ENCODE data around the gene DCP1A. TPM values are rescaled to one million over a fixed set of nuclear protein-coding genes. Genes with fewer than 3 reads are reported as not detected.

Gene DCP1A
- total and polyA plus RNA-seq, 2 of the 13 experiments (the other 11 are each of a cell fraction or from before 2014, with no cell fraction given) = 14.2 to 41.2 TPM

DNA sequence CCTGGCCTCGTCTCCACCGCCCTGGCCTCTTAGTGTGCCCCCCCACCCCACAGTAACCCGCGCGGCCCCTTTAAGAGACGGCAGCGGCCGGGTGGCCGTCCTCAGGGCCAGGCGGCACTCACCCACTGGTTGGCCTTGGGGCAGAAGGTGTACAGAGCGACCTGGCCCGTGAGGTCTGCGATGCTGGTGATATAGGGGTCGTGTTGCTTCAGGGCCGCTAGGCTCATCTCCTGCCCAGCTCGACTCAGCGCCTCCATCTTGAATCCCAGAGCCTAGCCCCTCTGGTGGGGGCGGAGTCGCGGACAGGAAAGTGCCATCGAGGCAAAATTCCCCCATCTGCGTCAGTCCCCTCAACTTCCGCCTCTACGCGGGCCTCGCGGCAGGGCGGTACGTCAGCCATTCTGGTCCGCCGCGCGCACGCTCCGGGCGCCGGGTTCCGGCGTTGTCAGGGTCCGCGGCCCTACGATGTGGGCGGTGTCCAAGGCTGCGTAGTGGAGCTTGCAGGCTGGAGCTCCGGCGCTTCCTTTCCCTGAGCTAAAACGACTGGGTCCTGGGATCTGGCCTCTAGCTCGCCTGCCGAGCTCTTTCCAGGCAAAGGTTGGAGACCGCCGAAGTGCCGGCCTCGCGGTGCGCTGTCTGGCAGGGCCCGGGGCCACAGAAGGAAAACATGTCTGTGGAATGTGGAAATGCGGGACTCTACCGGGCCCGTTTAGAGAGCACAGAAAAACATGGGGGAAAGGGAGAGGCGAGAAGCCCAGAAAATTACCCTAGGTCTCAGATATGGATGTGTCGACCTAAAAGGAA lies at the start of gene DCP1A (continued):
- TF ChIP-seq ZNF354B (CRISPR knock-in tag; IDR thresholded peaks at IDR 0.05) (peak; percentile 75; the same call in 1 of the 2 replicates), ISL2 (CRISPR knock-in tag; IDR thresholded peaks at IDR 0.05) (peak; percentile 93), MTF1 (CRISPR knock-in tag; IDR thresholded peaks at IDR 0.05) (no peak), MEIS2 (CRISPR knock-in tag; IDR thresholded peaks at IDR 0.05) (peak; percentile 93), FOXM1 (CRISPR knock-in tag; IDR thresholded peaks at IDR 0.05) (no peak), BHLHE40 (IDR thresholded peaks at IDR 0.05; ENCODE audit: low read length) (peak; percentile 48), EEA1 (CRISPR knock-in tag; IDR thresholded peaks at IDR 0.05; ENCODE audit: borderline replicate concordance) (peak; percentile 68; the same call in 1 of the 2 replicates), HNRNPUL1 (IDR thresholded peaks at IDR 0.05; ENCODE audit: low read depth, low read length) (0 out of 2 replicates have a peak, but pooled peaks have one; percentile 61), ZFYVE20 (CRISPR knock-in tag; IDR thresholded peaks at IDR 0.05; ENCODE audit: borderline replicate concordance, low read depth) (0 out of 2 replicates have a peak, but pooled peaks have one; percentile 23), PAF1 (CRISPR knock-in tag; IDR thresholded peaks at IDR 0.05) (no peak; the same call in 1 of the 2 replicates), ZZZ3 (CRISPR knock-in tag; IDR thresholded peaks at IDR 0.05; ENCODE audit: borderline replicate concordance) (peak; percentile 96; the same call in 1 of the 2 replicates), ZSCAN22 (CRISPR knock-in tag; IDR thresholded peaks at IDR 0.05) (peak; percentile 83; the same call in 1 of the 2 replicates), PHF20 (CRISPR knock-in tag; IDR thresholded peaks at IDR 0.05) (peak; percentile 100), IRF2 (CRISPR knock-in tag; IDR thresholded peaks at IDR 0.05) (peak; percentile 98), ZNF180 (CRISPR knock-in tag; IDR thresholded peaks at IDR 0.05; ENCODE audit: borderline replicate concordance, low read depth) (peak; percentile 94), JUND (CRISPR knock-in tag; IDR thresholded peaks at IDR 0.05) (peak; percentile 86; the same call in 1 of the 2 replicates), NFE2L2 (IDR thresholded peaks at IDR 0.05; ENCODE audit: low read length) (0 out of 2 replicates have a peak, but pooled peaks have one; percentile 6), ZNF556 (CRISPR knock-in tag; IDR thresholded peaks at IDR 0.05; ENCODE audit: borderline replicate concordance) (peak; percentile 100), ZNF3 (CRISPR knock-in tag; IDR thresholded peaks at IDR 0.05) (peak; percentile 60; the same call in 1 of the 2 replicates), RNF2 (conservative IDR thresholded peaks at IDR 0.05; ENCODE audit: low read depth) (peak; percentile 91), SIX1 (CRISPR knock-in tag; IDR thresholded peaks at IDR 0.05; ENCODE audit: borderline replicate concordance) (peak; percentile 51; the same call in 1 of the 2 replicates), REPIN1 (CRISPR knock-in tag; IDR thresholded peaks at IDR 0.05; ENCODE audit: borderline replicate concordance, low read depth) (peak; percentile 100), NFIB (CRISPR knock-in tag; IDR thresholded peaks at IDR 0.05; ENCODE audit: borderline replicate concordance) (no peak)
- TF ChIP-seq, protein P1, sequence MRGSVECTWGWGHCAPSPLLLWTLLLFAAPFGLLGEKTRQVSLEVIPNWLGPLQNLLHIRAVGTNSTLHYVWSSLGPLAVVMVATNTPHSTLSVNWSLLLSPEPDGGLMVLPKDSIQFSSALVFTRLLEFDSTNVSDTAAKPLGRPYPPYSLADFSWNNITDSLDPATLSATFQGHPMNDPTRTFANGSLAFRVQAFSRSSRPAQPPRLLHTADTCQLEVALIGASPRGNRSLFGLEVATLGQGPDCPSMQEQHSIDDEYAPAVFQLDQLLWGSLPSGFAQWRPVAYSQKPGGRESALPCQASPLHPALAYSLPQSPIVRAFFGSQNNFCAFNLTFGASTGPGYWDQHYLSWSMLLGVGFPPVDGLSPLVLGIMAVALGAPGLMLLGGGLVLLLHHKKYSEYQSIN (CRISPR knock-in tag; IDR thresholded peaks at IDR 0.05; ENCODE audit: borderline replicate concordance) = no peak
- TF ChIP-seq, protein P2, sequence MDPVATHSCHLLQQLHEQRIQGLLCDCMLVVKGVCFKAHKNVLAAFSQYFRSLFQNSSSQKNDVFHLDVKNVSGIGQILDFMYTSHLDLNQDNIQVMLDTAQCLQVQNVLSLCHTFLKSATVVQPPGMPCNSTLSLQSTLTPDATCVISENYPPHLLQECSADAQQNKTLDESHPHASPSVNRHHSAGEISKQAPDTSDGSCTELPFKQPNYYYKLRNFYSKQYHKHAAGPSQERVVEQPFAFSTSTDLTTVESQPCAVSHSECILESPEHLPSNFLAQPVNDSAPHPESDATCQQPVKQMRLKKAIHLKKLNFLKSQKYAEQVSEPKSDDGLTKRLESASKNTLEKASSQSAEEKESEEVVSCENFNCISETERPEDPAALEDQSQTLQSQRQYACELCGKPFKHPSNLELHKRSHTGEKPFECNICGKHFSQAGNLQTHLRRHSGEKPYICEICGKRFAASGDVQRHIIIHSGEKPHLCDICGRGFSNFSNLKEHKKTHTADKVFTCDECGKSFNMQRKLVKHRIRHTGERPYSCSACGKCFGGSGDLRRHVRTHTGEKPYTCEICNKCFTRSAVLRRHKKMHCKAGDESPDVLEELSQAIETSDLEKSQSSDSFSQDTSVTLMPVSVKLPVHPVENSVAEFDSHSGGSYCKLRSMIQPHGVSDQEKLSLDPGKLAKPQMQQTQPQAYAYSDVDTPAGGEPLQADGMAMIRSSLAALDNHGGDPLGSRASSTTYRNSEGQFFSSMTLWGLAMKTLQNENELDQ (CRISPR knock-in tag; IDR thresholded peaks at IDR 0.05; ENCODE audit: borderline replicate concordance) = no peak; the same call in 1 of the 2 replicates
- TF ChIP-seq, protein P3, sequence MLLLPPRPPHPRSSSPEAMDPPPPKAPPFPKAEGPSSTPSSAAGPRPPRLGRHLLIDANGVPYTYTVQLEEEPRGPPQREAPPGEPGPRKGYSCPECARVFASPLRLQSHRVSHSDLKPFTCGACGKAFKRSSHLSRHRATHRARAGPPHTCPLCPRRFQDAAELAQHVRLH (CRISPR knock-in tag; IDR thresholded peaks at IDR 0.05; ENCODE audit: borderline replicate concordance, low read depth) = peak; percentile 98
